GM23338 (cell line): ENCODE data around the gene PRSS21. TPM values are rescaled to one million over a fixed set of nuclear protein-coding genes. Genes with fewer than 3 reads are reported as not detected.

ENCODE experiments used
- ATAC-seq: fragments of 200-7000 bp; cut with Tn5 transposase; 3 replicates; pipeline ENCODE4 v1.9.1; 2020
- DNase-seq: peaks from one replicate; pipeline ENCODE4 v3.0.0-alpha.2; 2015; ENCODE audit warnings: low spot score
- H2AFZ ChIP-seq: fragments of 200-600 bp; sonication (generic); 2 replicates; pipeline ENCODE4 v1.8.0; 2016; ENCODE audit warnings: antibody characterized with exemption, mild to moderate bottlenecking, moderate library complexity
- H3F3A ChIP-seq: fragments of 200-600 bp; sonication (generic); replicated peaks from 2 replicates; pipeline ENCODE4 v1.8.0; 2017; ENCODE audit warnings: antibody characterized with exemption, mixed run types, low read depth
- H3K27ac ChIP-seq: fragments of 200-600 bp; sonication (generic); 2 replicates; pipeline ENCODE4 v1.6.1; 2016; ENCODE audit warnings: low read depth
- H3K27me3 ChIP-seq: fragments of 200-600 bp; sonication (generic); 2 replicates; pipeline ENCODE4 v1.8.0; 2016; ENCODE audit warnings: mild to moderate bottlenecking, mixed run types, moderate library complexity; ENCODE audit not compliant: insufficient read depth
- H3K36me3 ChIP-seq: fragments of 200-600 bp; sonication (generic); 2 replicates; pipeline ENCODE4 v1.8.0; 2016; ENCODE audit warnings: mild to moderate bottlenecking; ENCODE audit not compliant: insufficient read depth
- H3K4me1 ChIP-seq: fragments of 200-600 bp; sonication (generic); 2 replicates; pipeline ENCODE4 v1.8.0; 2016; ENCODE audit warnings: mild to moderate bottlenecking, moderate library complexity; ENCODE audit not compliant: insufficient read depth
- H3K4me2 ChIP-seq: fragments of 200-600 bp; sonication (generic); 2 replicates; pipeline ENCODE4 v1.7.1; 2017; ENCODE audit warnings: mixed run types
- H3K4me3 ChIP-seq: fragments of 200-600 bp; sonication (generic); 2 replicates; pipeline ENCODE4 v1.6.1; 2016; ENCODE audit warnings: mixed run types
- H3K79me2 ChIP-seq: fragments of 200-600 bp; sonication (generic); replicated peaks from 2 replicates; pipeline ENCODE4 v1.8.0; 2017; ENCODE audit warnings: mild to moderate bottlenecking; ENCODE audit not compliant: insufficient read depth
- H3K9me2 ChIP-seq: fragments of 200-600 bp; sonication (generic); 2 replicates; pipeline ENCODE4 v1.8.0; 2017; ENCODE audit not compliant: insufficient read depth
- H4K20me1 ChIP-seq: fragments of 200-600 bp; sonication (generic); replicated peaks from 2 replicates; pipeline ENCODE4 v1.8.0; 2017; ENCODE audit warnings: mild to moderate bottlenecking; ENCODE audit not compliant: insufficient read depth
- H3K27ac Mint-ChIP-seq: 2 replicates; pipeline ENCODE4 v1.8.0; 2020; ENCODE audit warnings: inconsistent platforms, mild to moderate bottlenecking, moderate library complexity, mixed read lengths
- H3K27me3 Mint-ChIP-seq: 3 replicates; pipeline ENCODE4 v1.8.0; 2022; ENCODE audit warnings: low read depth, mild to moderate bottlenecking, moderate library complexity, mixed read lengths, inconsistent platforms; ENCODE audit not compliant: insufficient read depth, poor library complexity
- H3K36me3 Mint-ChIP-seq: 3 replicates; pipeline ENCODE4 v1.8.0; 2021; ENCODE audit warnings: low read depth, mild to moderate bottlenecking, inconsistent platforms, moderate library complexity, mixed read lengths
- H3K4me1 Mint-ChIP-seq: 3 replicates; pipeline ENCODE4 v1.8.0; 2020; ENCODE audit warnings: mild to moderate bottlenecking, inconsistent platforms, mixed read lengths
- H3K4me3 Mint-ChIP-seq: 3 replicates; pipeline ENCODE4 v1.8.0; 2021; ENCODE audit warnings: moderate library complexity, mild to moderate bottlenecking, inconsistent platforms, mixed read lengths
- H3K9me3 Mint-ChIP-seq: 3 replicates; pipeline ENCODE4 v1.8.0; 2020; ENCODE audit warnings: moderate library complexity, mild to moderate bottlenecking, inconsistent platforms, mixed read lengths
- CREB1 ChIP-seq: fragments of 250-450 bp; sonication (Bioruptor Pico); IDR thresholded peaks from 2 replicates; pipeline ENCODE4 v1.5.0; 2020; ENCODE audit warnings: low read depth, mild to moderate bottlenecking, moderate library complexity
- EZH2 ChIP-seq: fragments of 200-600 bp; sonication (generic); IDR thresholded peaks from one replicate; pipeline ENCODE4 v1.8.0; 2017; ENCODE audit warnings: antibody characterized with exemption, mild to moderate bottlenecking, low read depth; ENCODE audit not compliant: unreplicated experiment
- EZH2phosphoT487 ChIP-seq: fragments of 200-600 bp; sonication (generic); IDR thresholded peaks from one replicate; pipeline ENCODE4 v1.8.1; 2018; ENCODE audit warnings: antibody characterized with exemption; ENCODE audit not compliant: unreplicated experiment
- JUNB ChIP-seq: IDR thresholded peaks from one replicate; pipeline ENCODE4 v1.6.1; 2016; ENCODE audit warnings: antibody characterized with exemption; ENCODE audit not compliant: unreplicated experiment
- NANOG ChIP-seq: IDR thresholded peaks from 2 replicates; pipeline ENCODE4 v1.6.1; 2016; ENCODE audit warnings: antibody characterized with exemption, borderline replicate concordance
- POLR2AphosphoS5 ChIP-seq: IDR thresholded peaks from 2 replicates; pipeline ENCODE4 v1.6.1; 2016; ENCODE audit warnings: antibody characterized with exemption, low read depth
- STAT1 ChIP-seq: IDR thresholded peaks from one replicate; pipeline ENCODE4 v1.6.1; 2016; ENCODE audit warnings: antibody characterized with exemption; ENCODE audit not compliant: unreplicated experiment
- ZNF114 ChIP-seq: fragments of 250-450 bp; sonication (Bioruptor Pico); IDR thresholded peaks from 2 replicates; pipeline ENCODE4 v1.5.0; 2020; ENCODE audit warnings: mild to moderate bottlenecking, moderate library complexity
- polyA plus RNA-seq: library from polyadenylated mRNA; unstranded; fragments of >200 nt; fragmentation: Nextera tagmentation; extraction: Ambion mirVana; gene quantifications from 2 replicates; pipeline ENCODE4 v1.2.1, GENCODE V29; 2016
- total RNA-seq: library from RNA; depleted of rRNA; stranded (reverse); fragments of >200 nt; shearing (Covaris generic); gene quantifications from 2 replicates; pipeline ENCODE4 v1.2.3, GENCODE V29; 2014
- TF ChIP-seq, protein P1 (sequence below), 2 experiments: fragments of 200-600 bp in 1 of 2; sonication (generic) in 1 of 2; conservative IDR thresholded peaks; 2 replicates each; pipeline versions ENCODE4 v1.5.1 to v1.6.1; 2016 to 2017; ENCODE audit warnings: antibody characterized with exemption in 2 of 2, low read depth in 2 of 2, mild to moderate bottlenecking in 2 of 2, moderate library complexity in 1 of 2
- TF ChIP-seq, protein P2 (sequence below): fragments of 250-450 bp; sonication (Bioruptor Pico); IDR thresholded peaks from 2 replicates; pipeline ENCODE4 v1.5.0; 2020; ENCODE audit warnings: mild to moderate bottlenecking, moderate library complexity

Gene PRSS21
- total and polyA plus RNA-seq, 2 experiments from 2014 or later, result 2.4 to 3.1 TPM

DNA sequence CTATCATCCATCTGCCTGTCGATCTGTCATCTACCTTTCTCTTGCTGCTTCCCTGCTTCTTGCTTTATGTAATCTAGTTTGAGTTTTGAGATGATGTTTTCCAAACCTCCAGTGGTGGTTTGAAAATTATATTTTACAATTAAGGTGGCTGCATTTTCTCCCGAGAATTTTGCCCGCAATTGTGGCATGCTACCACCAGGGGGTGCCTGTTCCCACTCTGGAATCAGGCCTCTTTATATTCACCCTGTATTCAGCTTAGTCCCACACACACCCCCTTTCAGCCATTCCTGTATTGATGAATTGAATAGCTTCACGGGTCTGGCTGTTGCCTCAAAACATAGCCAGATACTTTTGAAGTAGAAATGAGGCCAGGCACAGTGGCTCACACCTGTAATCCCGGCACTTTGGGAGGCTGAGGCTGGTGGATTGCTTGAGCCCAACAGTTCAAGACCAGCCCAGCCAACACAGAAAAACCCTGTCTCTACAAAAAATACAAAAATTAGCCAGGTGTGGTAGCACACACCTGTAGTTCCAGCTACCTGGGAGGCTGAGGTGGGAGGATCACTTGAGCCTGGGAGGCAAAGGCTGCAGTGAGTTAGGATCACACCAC, 37.8 kb downstream of the PRSS21 start:
- TF ChIP-seq, protein P1, sequence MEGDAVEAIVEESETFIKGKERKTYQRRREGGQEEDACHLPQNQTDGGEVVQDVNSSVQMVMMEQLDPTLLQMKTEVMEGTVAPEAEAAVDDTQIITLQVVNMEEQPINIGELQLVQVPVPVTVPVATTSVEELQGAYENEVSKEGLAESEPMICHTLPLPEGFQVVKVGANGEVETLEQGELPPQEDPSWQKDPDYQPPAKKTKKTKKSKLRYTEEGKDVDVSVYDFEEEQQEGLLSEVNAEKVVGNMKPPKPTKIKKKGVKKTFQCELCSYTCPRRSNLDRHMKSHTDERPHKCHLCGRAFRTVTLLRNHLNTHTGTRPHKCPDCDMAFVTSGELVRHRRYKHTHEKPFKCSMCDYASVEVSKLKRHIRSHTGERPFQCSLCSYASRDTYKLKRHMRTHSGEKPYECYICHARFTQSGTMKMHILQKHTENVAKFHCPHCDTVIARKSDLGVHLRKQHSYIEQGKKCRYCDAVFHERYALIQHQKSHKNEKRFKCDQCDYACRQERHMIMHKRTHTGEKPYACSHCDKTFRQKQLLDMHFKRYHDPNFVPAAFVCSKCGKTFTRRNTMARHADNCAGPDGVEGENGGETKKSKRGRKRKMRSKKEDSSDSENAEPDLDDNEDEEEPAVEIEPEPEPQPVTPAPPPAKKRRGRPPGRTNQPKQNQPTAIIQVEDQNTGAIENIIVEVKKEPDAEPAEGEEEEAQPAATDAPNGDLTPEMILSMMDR (conservative IDR thresholded peaks at IDR 0.05; ENCODE audit: low read depth in 2 of 2), result peak; percentile 69 to 97
- no peak for TF ChIP-seq EZH2
- no peak for TF ChIP-seq EZH2phosphoT487
- H3K27ac ChIP-seq, result no peak overlapping the region
- H3K4me1 ChIP-seq, result peaks cover 3% of the 10 kb centered on the region; the same call in 1 of the 2 replicates
- H3K36me3 ChIP-seq, result no peaks in the 10 kb centered on the region
- H3F3A ChIP-seq, result no peaks in the 10 kb centered on the region
- no peak overlapping the region for H2AFZ ChIP-seq
- Mint-ChIP-seq H3K36me3 (peaks cover 9% of the 10 kb centered on the region), H3K4me3 (no peak overlapping the region), H3K27me3 (peaks cover 19% of the 10 kb centered on the region), H3K27ac (no peak overlapping the region), H3K9me3 (peaks cover 16% of the 10 kb centered on the region), H3K4me1 (peaks cover 3% of the 10 kb centered on the region)
- no peak overlapping the region for H3K4me3 ChIP-seq
- H3K4me2 ChIP-seq, result no peak overlapping the region
- ATAC-seq (no peak), DNase-seq (peak; percentile 71)
- no peaks in the 10 kb centered on the region for H3K79me2 ChIP-seq
- no peaks in the 10 kb centered on the region for H3K9me2 ChIP-seq
- H4K20me1 ChIP-seq, result no peaks in the 10 kb centered on the region
- H3K27me3 ChIP-seq, result peaks cover 16% of the 10 kb centered on the region

DNA sequence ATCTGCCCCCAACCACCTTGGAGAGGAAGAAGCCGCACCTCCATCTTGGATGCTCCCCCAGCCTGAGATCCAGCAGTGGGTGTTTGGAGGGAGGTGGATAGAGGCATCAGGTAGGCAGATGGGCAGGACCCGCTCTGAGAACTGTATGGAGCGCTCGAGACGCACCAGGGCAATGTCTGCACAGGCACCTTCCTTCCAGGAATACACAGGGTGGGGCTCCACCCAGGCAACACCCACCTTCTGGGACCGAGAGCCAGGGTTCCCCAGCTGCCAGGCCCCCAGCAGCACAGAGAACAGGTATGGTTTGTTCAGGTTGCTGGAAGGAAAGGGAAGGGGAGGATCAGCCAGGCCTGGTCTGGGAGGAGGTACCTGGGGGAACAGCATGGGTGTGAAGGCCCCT, 38.5 kb downstream of the PRSS21 start:
- no peak overlapping the region for H2AFZ ChIP-seq
- H3F3A ChIP-seq, result no peaks in the 10 kb centered on the region
- Mint-ChIP-seq H3K9me3 (peaks cover 19% of the 10 kb centered on the region), H3K27me3 (peaks cover 19% of the 10 kb centered on the region), H3K36me3 (peaks cover 9% of the 10 kb centered on the region), H3K4me1 (peaks cover 3% of the 10 kb centered on the region), H3K4me3 (no peak overlapping the region), H3K27ac (no peak overlapping the region)
- H3K27ac ChIP-seq, result no peak overlapping the region
- no peaks in the 10 kb centered on the region for H3K79me2 ChIP-seq
- H3K27me3 ChIP-seq, result peaks cover 16% of the 10 kb centered on the region
- no peaks in the 10 kb centered on the region for H3K36me3 ChIP-seq
- H3K4me3 ChIP-seq, result no peak overlapping the region
- no peaks in the 10 kb centered on the region for H3K9me2 ChIP-seq
- no peak overlapping the region for H3K4me2 ChIP-seq
- DNase-seq, result no peak
- H3K4me1 ChIP-seq, result peaks cover 3% of the 10 kb centered on the region; the same call in 1 of the 2 replicates
- H4K20me1 ChIP-seq, result no peaks in the 10 kb centered on the region
- ATAC-seq, result no peak
- TF ChIP-seq JUNB (no peak), CREB1 (CRISPR knock-in tag) (no peak), EZH2 (no peak), ZNF114 (CRISPR knock-in tag) (no peak), STAT1 (no peak), EZH2phosphoT487 (no peak), POLR2AphosphoS5 (no peak), NANOG (no peak)
- TF ChIP-seq, protein P2, sequence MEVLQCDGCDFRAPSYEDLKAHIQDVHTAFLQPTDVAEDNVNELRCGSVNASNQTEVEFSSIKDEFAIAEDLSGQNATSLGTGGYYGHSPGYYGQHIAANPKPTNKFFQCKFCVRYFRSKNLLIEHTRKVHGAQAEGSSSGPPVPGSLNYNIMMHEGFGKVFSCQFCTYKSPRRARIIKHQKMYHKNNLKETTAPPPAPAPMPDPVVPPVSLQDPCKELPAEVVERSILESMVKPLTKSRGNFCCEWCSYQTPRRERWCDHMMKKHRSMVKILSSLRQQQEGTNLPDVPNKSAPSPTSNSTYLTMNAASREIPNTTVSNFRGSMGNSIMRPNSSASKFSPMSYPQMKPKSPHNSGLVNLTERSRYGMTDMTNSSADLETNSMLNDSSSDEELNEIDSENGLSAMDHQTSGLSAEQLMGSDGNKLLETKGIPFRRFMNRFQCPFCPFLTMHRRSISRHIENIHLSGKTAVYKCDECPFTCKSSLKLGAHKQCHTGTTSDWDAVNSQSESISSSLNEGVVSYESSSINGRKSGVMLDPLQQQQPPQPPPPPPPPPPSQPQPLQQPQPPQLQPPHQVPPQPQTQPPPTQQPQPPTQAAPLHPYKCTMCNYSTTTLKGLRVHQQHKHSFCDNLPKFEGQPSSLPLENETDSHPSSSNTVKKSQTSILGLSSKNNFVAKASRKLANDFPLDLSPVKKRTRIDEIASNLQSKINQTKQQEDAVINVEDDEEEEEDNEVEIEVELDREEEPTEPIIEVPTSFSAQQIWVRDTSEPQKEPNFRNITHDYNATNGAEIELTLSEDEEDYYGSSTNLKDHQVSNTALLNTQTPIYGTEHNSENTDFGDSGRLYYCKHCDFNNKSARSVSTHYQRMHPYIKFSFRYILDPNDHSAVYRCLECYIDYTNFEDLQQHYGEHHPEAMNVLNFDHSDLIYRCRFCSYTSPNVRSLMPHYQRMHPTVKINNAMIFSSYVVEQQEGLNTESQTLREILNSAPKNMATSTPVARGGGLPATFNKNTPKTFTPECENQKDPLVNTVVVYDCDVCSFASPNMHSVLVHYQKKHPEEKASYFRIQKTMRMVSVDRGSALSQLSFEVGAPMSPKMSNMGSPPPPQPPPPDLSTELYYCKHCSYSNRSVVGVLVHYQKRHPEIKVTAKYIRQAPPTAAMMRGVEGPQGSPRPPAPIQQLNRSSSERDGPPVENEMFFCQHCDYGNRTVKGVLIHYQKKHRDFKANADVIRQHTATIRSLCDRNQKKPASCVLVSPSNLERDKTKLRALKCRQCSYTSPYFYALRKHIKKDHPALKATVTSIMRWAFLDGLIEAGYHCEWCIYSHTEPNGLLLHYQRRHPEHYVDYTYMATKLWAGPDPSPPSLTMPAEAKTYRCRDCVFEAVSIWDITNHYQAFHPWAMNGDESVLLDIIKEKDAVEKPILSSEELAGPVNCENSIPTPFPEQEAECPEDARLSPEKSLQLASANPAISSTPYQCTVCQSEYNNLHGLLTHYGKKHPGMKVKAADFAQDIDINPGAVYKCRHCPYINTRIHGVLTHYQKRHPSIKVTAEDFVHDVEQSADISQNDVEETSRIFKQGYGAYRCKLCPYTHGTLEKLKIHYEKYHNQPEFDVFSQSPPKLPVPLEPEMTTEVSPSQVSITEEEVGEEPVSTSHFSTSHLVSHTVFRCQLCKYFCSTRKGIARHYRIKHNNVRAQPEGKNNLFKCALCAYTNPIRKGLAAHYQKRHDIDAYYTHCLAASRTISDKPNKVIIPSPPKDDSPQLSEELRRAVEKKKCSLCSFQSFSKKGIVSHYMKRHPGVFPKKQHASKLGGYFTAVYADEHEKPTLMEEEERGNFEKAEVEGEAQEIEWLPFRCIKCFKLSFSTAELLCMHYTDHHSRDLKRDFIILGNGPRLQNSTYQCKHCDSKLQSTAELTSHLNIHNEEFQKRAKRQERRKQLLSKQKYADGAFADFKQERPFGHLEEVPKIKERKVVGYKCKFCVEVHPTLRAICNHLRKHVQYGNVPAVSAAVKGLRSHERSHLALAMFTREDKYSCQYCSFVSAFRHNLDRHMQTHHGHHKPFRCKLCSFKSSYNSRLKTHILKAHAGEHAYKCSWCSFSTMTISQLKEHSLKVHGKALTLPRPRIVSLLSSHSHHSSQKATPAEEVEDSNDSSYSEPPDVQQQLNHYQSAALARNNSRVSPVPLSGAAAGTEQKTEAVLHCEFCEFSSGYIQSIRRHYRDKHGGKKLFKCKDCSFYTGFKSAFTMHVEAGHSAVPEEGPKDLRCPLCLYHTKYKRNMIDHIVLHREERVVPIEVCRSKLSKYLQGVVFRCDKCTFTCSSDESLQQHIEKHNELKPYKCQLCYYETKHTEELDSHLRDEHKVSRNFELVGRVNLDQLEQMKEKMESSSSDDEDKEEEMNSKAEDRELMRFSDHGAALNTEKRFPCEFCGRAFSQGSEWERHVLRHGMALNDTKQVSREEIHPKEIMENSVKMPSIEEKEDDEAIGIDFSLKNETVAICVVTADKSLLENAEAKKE (CRISPR knock-in tag), result no peak
- TF ChIP-seq, protein P1 (conservative IDR thresholded peaks at IDR 0.05; ENCODE audit: low read depth in 2 of 2), result no peak
